Type B pancreatic cell (in vitro differentiated cells): Measurements from ENCODE around the gene AQP12A. TPM values are rescaled to one million over a fixed set of nuclear protein-coding genes. Genes with fewer than 3 reads are reported as not detected.

ENCODE experiments used
- DNase-seq: peaks from one replicate; pipeline ENCODE4 v3.0.0; 2021; ENCODE audit warnings: mixed read lengths; ENCODE audit not compliant: unreplicated experiment; ENCODE audit errors: extremely low spot score
- H3K27ac Mint-ChIP-seq: 2 replicates; pipeline ENCODE4 v1.8.0; 2021; ENCODE audit warnings: mild to moderate bottlenecking, mixed read lengths
- H3K27me3 Mint-ChIP-seq: 2 replicates; pipeline ENCODE4 v1.8.0; 2021; ENCODE audit warnings: mixed read lengths
- H3K36me3 Mint-ChIP-seq: 2 replicates; pipeline ENCODE4 v1.8.0; 2021; ENCODE audit warnings: mixed read lengths
- H3K4me1 Mint-ChIP-seq: one replicate; pipeline ENCODE4 v1.8.0; 2021; ENCODE audit warnings: mixed read lengths; ENCODE audit not compliant: unreplicated experiment
- H3K4me3 Mint-ChIP-seq: 2 replicates; pipeline ENCODE4 v1.8.0; 2021; ENCODE audit warnings: mild to moderate bottlenecking, mixed read lengths
- H3K9me3 Mint-ChIP-seq: 2 replicates; pipeline ENCODE4 v1.8.0; 2021; ENCODE audit warnings: mixed read lengths
- total RNA-seq: library from RNA; stranded (reverse); gene quantifications from 2 replicates; pipeline ENCODE4 v1.2.1, GENCODE V29; 2021; ENCODE audit warnings: low replicate concordance
- TF ChIP-seq, protein P1 (sequence below): fragments of 200-600 bp; sonication (generic); conservative IDR thresholded peaks from 2 replicates; pipeline ENCODE4 v1.5.0; 2021; ENCODE audit warnings: antibody characterized with exemption, mild to moderate bottlenecking

AQP12A gene
- total RNA-seq, 1 donor from 2014 or later, result 0.97 TPM

GRCh38 chr2:240724431-240724830, 32.8 kb downstream of the AQP12A start:
- no peaks in the 10 kb centered on the region for H3K4me1 Mint-ChIP-seq
- H3K4me3 Mint-ChIP-seq, result no peak overlapping the region
- no peaks in the 10 kb centered on the region for H3K27me3 Mint-ChIP-seq
- TF ChIP-seq, protein P1, sequence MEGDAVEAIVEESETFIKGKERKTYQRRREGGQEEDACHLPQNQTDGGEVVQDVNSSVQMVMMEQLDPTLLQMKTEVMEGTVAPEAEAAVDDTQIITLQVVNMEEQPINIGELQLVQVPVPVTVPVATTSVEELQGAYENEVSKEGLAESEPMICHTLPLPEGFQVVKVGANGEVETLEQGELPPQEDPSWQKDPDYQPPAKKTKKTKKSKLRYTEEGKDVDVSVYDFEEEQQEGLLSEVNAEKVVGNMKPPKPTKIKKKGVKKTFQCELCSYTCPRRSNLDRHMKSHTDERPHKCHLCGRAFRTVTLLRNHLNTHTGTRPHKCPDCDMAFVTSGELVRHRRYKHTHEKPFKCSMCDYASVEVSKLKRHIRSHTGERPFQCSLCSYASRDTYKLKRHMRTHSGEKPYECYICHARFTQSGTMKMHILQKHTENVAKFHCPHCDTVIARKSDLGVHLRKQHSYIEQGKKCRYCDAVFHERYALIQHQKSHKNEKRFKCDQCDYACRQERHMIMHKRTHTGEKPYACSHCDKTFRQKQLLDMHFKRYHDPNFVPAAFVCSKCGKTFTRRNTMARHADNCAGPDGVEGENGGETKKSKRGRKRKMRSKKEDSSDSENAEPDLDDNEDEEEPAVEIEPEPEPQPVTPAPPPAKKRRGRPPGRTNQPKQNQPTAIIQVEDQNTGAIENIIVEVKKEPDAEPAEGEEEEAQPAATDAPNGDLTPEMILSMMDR, result no peak
- no peak for DNase-seq
- H3K36me3 Mint-ChIP-seq, result no peaks in the 10 kb centered on the region
- no peaks in the 10 kb centered on the region for H3K9me3 Mint-ChIP-seq
- H3K27ac Mint-ChIP-seq, result no peak overlapping the region

DNA sequence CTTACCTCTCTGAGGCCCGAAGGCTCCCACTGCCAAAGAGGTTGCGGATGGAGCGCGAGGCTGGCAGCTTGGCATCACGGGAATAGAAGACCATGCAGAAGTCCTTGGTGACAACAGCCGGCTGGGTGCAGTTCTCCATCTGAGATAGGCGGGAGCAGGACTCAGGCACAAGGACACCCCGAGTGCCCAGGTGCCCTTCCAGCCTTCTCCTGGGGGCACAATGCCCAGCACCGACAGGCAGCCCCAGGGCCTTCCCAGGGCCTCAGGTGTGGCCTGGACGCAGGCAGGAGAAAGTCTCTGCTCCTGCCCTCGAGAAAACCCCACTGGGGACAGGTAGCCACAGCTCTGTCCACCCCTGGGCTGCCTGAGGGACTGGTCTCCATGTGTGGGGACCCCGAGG, 33.6 kb downstream of the AQP12A start:
- no peaks in the 10 kb centered on the region for H3K9me3 Mint-ChIP-seq
- no peaks in the 10 kb centered on the region for H3K4me1 Mint-ChIP-seq
- no peaks in the 10 kb centered on the region for H3K27me3 Mint-ChIP-seq
- H3K4me3 Mint-ChIP-seq, result no peak overlapping the region
- TF ChIP-seq, protein P1, result no peak
- H3K27ac Mint-ChIP-seq, result no peak overlapping the region
- no peak for DNase-seq
- H3K36me3 Mint-ChIP-seq, result no peaks in the 10 kb centered on the region

GRCh38 chr2:240725671-240726070, 34.0 kb downstream of the AQP12A start:
- TF ChIP-seq, protein P1, result no peak
- H3K4me3 Mint-ChIP-seq, result no peak overlapping the region
- no peak overlapping the region for H3K27ac Mint-ChIP-seq

DNA sequence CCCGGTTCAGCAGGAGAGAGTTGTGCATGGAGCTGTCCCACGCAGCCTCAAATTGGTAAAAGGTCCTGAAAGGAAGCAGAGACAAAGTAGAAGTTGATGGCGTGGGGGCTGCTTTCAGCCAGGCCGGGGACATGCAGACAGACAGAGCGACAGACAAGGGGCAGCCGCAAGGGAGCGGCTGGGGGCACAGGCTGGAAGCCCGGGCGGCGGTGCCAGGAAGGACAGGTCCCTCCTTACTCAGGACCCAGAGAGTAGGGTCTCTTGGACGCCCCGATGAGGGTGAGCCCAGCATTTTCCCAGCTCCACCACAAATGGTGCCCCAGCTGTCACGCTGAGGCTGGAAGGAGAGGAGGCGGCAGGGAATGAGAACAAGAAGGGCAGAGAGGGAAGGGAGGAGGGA, 35.2 kb downstream of the AQP12A start:
- no peaks in the 10 kb centered on the region for H3K36me3 Mint-ChIP-seq
- no peak overlapping the region for H3K4me3 Mint-ChIP-seq
- DNase-seq, result no peak
- TF ChIP-seq, protein P1, result no peak
- no peaks in the 10 kb centered on the region for H3K9me3 Mint-ChIP-seq
- H3K27ac Mint-ChIP-seq, result no peak overlapping the region
- no peaks in the 10 kb centered on the region for H3K4me1 Mint-ChIP-seq
- H3K27me3 Mint-ChIP-seq, result no peaks in the 10 kb centered on the region

More at GRCh38 chr2:240725671-240726070, 34.0 kb downstream of the AQP12A start:
- H3K27me3 Mint-ChIP-seq, result no peaks in the 10 kb centered on the region
- no peaks in the 10 kb centered on the region for H3K4me1 Mint-ChIP-seq
- no peak for DNase-seq
- no peaks in the 10 kb centered on the region for H3K9me3 Mint-ChIP-seq
- no peaks in the 10 kb centered on the region for H3K36me3 Mint-ChIP-seq

GRCh38 chr2:240727439-240727838, 35.8 kb downstream of the AQP12A start:
- Mint-ChIP-seq H3K27ac (no peak overlapping the region), H3K4me3 (no peak overlapping the region), H3K4me1 (no peaks in the 10 kb centered on the region), H3K36me3 (no peaks in the 10 kb centered on the region), H3K9me3 (no peaks in the 10 kb centered on the region), H3K27me3 (no peaks in the 10 kb centered on the region)
- DNase-seq, result no peak
- TF ChIP-seq, protein P1, result no peak

GRCh38 chr2:240727913-240728312, 36.2 kb downstream of the AQP12A start:
- H3K36me3 Mint-ChIP-seq, result no peaks in the 10 kb centered on the region
- DNase-seq, result no peak
- H3K27me3 Mint-ChIP-seq, result no peaks in the 10 kb centered on the region
- H3K9me3 Mint-ChIP-seq, result no peaks in the 10 kb centered on the region
- TF ChIP-seq, protein P1, result no peak
- no peaks in the 10 kb centered on the region for H3K4me1 Mint-ChIP-seq
- no peak overlapping the region for H3K27ac Mint-ChIP-seq
- H3K4me3 Mint-ChIP-seq, result no peak overlapping the region
